ENCODE measurements around the gene DOCK10.

DNA sequence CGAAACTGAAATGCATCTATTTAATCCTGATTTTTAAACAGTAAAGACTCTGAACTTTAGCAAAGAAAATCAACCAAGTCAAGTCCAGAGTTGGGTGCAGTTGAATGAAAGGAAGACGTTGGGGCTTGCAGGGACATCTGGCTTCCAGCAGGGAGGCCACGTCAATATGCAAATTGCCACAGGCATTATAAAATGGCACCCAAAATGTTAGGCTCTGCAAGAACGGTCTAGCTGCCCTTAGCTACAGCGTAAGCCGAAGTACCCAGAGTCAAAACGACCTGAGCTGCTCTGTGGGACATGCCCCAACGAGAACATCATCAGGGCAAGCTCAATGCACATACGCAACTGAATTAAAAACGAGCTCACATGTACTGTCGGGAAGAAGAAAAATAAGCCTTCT is 30.7 kb downstream of the DOCK10 start:
- TF ChIP-seq TCF4 (CRISPR knock-in tag; IDR thresholded peaks at IDR 0.05; ENCODE audit: borderline replicate concordance) (no peak), BACH2 (CRISPR knock-in tag; IDR thresholded peaks at IDR 0.05; ENCODE audit: borderline replicate concordance) (no peak), GLIS3 (CRISPR knock-in tag; IDR thresholded peaks at IDR 0.05) (no peak), RARB (CRISPR knock-in tag; IDR thresholded peaks at IDR 0.05) (no peak)
